NCI-H2196 treated with DMSO at 0.1 percent for 48 hours (cell line): ENCODE results near the gene ATOH8.

Experiments
- DNase-seq: peaks from one replicate; lab custom pipeline; 2025; ENCODE audit not compliant: unreplicated experiment; lab: John Stamatoyannopoulos, UW

ATOH8 gene

DNA sequence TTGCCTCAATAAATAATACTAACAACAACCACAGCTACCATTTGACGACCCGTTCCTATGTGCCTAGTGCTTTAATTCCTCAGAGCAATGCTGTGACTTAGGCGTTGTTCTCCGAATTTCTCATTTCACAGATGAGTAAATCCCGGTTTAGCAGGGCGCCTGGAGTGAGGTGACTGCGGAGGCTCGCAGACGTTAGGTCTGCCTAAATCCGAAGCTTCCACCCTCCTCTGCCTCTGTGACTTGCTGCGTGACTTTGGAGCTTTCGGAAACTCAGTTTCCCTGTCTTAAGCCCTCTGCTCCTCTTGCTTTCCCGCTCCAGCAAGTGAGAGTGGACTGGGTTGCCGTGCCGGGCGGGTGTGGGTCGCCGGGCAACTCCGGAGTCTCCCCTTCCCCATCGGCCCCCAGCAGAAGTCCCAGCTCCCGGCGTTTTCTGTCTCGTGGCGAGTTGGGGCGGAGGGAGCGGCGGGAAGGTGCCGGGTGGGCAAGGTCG lies 711 bp upstream of the ATOH8 start:
- no peak for DNase-seq

DNA sequence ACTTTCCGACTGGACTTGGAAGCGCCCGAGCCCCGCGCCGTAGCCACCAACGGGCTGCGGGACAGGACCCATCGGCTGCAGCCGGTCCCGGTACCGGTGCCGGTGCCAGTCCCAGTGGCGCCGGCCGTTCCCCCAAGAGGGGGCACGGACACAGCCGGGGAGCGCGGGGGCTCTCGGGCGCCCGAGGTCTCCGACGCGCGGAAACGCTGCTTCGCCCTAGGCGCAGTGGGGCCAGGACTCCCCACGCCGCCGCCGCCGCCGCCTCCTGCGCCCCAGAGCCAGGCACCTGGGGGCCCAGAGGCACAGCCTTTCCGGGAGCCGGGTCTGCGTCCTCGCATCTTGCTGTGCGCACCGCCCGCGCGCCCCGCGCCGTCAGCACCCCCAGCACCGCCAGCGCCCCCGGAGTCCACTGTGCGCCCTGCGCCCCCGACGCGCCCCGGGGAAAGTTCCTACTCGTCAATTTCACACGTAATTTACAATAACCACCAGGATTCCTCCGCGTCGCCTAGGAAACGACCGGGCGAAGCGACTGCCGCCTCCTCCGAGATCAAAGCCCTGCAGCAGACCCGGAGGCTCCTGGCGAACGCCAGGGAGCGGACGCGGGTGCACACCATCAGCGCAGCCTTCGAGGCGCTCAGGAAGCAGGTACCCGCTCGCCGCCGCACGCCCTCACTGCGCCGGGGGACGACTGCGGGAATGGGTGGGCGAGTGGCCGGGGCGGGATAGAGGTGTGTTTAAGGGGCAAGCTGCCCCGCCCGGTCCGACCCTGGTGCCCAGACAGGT lies 713 bp downstream of the ATOH8 start:
- DNase-seq = no peak

DNA sequence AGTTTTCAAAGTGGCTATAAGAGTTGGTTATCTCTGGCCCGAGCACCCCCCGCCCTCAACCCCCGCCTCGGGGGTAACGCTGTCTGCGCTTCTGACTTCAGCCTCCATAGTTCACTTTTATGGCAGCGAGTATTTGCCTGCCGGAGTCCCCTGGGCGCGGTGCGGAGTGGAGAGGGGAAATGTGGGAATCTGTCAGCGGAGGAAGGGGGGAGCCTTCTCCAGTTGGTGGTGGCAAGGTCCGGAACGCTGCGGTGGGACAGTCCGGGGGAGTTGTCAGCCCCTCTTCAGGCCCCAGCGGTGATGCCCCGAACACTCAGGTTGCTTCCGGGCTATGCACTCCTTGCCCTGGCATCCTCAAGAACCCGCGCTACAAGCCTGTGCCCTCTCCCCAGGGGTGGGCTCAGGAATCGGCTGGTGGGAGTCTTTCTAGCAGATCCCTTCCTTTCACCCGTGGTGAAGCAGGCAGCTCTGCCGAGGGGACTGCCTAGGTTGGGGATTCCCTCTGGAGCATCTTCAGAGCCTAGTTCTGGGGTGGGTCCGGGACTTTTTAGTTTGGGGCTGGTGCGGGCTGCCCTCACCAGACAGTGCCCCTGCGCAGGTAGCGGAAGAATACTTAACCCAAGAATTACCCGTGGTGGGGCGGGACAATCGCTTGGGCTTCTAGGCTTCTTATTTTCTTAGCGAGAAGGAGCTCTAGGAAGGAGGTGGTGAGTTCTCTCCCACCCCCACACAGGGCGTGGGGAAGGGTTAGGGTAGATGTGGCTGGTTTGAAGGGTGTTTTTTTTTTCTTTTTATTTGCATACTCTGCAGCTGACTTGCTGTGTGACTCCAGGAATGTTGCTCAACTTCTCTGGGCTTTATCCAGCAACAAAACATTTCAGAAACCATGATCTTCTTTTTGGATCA lies 1.6 kb downstream of the ATOH8 start:
- DNase-seq = no peak

DNA sequence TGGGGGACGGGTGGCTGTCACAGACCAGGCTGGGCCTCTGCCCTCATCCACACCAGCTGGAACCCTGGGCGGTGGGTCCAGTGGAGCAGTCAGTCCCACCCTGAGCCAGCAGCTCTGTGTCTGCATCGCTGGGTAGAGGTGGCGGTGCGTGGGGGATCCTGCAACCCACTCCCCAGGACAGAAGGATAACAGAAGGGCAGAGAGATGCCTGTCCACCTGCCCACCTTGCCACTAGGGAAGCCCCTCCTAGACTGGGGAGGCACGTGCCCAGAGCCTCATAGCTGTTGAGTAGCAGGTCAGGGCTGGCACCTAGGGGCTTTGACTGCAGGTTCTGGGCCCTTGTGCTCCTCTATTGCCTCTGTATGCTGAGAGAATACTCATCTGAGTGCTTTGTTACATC lies 2.4 kb downstream of the ATOH8 start:
- no peak for DNase-seq

DNA sequence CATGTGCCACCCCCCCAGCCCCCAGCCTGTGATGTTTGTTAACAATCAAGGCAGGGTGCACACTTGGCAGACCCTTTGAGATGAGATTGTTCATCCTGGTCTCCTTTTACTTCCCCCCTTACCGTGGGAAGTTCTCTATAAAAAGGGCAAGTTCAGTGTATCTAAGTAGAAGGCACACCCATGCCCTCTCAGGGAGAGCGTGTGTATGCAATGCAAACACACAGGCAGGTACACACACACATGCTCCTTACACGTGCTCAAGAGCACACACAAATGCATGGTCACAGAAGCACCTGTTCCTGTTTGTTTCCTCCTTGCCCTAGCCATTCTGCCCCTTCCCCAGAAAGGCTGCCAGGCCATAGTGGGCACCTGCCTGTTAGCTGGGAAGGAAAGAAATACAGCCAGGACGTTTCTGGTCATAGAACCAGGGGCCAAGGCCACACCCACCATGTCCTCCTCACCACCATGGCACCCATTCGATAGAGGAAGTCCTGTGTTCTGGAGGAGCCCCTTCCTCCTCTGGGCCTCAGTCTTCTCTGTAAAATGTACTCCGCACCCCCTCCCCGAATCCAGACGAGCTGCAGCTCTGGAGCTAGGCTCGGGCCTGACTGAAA lies 3.1 kb downstream of the ATOH8 start:
- DNase-seq = no peak

DNA sequence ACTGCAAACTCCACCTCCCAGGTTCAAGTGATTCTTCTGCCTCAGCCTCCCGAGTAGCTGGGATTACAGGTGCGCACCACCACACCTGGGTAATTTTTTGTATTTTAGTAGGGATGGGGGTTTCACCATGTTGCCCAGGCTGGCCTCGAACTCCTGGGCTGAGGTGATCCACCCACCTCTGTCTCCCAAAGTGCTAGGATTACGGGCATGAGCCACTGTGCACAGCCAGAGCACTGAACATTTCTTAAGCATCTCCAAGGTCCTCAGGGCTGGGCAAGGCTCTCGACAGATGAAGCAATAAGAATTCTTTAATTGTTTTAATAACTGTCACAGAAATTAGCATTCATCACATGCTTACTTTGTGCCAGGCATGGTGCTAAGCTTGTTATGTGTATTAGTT lies 4.1 kb downstream of the ATOH8 start:
- no peak for DNase-seq

DNA sequence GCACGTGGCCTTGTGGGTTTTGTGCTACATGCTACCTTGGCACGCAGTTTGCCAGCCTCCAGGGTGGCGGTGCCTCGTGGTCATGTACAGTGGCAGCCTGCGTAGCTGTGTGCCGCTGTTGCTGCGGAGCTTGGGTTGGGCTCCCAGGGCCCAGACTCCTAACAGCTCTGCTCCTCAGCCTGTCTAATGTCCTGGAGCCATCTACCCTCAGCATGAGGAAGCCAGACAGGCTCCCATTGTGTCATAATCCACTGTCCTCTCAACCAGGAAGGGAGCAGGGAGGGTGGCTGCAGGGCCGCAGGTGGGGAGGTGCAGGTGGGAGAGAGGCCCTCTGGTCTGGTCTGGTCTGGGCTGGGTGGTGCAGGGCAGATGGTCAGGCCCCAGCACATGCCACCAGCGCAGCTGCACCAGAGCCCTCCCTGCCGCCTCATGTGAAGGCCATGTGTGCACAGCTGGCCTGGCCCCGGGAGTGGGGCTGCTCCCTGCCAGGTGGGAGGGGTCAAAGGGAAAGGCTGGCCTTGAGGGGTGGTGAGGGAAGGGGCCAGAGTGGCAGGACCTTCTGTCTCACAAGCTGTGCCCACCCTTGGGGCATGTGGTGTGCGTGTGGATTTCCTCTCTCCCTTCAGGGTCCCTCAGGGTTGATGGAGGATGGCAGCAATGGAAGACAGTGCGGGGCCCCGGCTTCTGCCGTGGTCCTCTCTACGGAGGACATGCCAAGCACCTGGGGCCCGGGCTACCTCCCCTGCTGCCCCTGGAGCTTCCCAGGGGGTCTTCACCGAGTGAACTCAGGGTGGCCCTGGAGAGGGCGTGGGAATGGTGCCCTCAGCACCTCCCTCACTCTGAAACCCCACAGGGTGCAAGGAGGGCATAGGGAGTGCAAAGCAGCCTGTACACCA lies 4.8 kb downstream of the ATOH8 start:
- peak; percentile 31 for DNase-seq

DNA sequence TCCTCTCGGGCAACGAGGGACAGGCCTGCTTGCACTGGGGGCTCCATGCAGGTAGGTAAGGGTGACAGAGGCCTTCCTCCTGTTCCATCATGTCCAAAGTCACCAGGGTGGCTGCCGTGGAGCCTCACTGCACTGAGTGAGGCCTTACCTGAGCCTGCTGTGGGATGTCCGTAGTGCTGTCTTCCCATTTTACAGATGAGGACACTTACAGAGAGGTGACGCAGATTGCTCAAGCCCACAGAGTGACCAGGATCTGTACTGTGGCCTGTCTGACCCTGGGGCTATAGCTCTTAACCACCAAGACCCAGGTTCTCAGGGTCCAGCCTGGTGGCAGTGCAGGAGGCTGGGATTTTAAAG lies 5.4 kb downstream of the ATOH8 start:
- DNase-seq = no peak

DNA sequence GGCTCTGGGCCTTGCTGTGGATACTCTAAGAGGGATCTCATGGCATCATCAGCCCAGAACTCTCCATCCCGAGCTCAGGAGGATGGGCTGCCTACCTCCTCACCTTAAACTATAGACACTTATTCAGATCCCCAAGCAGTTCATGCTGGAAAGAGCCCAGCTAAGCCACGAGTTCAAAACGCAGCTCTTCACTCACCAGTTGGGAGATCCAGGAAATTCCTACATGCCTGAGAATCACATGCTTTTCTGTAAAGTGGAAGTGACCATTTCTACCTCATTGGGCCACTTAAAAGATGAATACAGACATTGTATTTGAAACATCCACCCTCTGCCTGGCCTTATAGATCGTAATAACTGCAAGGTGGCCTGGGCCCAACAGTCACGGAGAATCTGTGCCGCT lies 6.6 kb downstream of the ATOH8 start:
- DNase-seq = no peak

DNA sequence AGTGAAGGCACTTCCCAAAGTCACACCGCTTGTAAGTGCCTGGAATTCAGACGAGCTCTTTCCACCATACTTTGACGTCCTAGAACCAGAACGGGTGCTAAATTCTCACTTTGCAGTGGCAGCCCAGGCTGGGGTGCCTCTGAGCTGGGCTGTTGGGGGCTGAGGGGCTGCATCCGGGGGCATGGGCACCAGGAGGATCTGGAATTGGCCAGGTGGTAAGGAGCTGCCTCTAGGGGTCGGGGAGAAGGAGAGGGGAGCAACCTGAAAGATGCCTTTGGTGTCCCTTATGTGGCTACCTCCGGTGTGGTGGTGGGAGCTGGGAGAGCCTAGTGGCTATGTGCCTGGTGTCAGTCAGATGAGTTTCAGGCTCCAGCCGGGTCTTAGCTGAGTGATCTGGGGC lies 7.1 kb downstream of the ATOH8 start:
- DNase-seq = no peak

DNA sequence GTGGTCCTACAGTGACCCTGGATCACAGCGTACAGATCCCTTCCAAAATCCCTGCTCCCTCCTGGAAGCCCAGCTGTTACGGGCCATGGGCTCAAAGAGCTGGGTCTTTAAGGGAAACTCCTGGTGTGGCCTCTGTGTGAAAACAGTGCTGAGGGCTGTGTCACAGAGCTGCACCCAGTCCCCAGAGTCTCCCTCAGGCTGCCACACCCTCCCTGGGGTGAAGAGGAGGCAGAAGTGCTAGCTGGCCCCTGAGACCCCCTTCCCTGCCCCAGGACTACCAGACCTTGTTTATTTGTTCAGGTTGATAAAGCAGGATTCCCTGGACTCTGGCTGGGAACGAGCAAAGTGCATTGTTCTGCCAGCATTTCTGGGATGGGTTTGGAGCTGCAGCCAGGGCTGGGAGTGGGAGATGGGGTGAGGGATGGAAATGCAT lies 7.7 kb downstream of the ATOH8 start:
- DNase-seq = no peak

DNA sequence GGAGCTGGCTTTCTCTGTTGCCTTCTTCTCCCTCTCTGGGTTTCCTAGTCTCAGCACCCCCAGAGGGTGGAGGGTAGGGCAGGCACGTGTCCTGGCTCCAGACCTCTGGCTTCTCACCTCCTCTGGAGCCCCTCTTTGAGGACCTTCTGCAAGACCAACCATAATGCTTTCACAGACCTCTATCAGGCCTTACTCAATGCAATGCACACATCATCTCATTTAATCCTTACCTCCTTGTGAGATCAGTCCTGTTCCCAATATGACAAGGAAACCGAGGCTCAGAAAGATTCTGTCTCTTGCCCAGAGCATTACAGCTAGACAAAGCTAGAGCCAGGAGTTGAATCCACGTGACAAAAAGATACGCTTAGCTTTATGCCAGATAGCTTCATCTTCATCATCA lies 8.2 kb downstream of the ATOH8 start:
- DNase-seq = no peak

DNA sequence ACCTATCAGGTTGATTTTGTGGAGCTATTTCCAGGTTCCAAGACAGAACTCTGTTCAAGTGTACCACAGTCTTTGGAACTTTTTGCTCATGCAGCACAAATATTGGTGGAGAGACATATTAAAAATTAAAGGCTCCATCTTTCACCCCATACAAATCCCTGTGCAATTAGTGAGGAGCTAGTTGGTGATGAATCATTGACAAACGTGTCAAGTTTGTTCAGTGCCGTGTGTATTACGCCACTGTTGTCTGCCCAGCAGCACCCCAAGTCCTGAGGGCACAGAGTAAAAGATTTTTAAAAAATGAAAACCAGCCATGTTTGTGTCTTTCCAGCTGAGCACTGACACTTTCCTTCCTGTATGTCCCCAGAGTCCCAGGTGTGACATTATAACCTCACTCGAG lies 9.3 kb downstream of the ATOH8 start:
- no peak for DNase-seq

DNA sequence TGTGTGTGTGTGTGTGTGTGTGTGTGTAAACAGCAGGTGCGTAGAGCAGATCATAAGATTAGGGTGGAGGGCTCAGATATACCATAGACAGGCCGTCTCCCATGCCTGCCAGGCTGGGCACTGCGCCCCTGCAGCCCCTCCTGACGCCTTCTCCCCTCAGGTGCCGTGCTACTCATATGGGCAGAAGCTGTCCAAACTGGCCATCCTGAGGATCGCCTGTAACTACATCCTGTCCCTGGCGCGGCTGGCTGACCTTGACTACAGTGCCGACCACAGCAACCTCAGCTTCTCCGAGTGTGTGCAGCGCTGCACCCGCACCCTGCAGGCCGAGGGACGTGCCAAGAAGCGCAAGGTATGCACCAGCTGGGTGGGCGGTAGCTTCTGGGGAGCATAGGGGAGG lies 10.0 kb downstream of the ATOH8 start:
- no peak for DNase-seq

DNA sequence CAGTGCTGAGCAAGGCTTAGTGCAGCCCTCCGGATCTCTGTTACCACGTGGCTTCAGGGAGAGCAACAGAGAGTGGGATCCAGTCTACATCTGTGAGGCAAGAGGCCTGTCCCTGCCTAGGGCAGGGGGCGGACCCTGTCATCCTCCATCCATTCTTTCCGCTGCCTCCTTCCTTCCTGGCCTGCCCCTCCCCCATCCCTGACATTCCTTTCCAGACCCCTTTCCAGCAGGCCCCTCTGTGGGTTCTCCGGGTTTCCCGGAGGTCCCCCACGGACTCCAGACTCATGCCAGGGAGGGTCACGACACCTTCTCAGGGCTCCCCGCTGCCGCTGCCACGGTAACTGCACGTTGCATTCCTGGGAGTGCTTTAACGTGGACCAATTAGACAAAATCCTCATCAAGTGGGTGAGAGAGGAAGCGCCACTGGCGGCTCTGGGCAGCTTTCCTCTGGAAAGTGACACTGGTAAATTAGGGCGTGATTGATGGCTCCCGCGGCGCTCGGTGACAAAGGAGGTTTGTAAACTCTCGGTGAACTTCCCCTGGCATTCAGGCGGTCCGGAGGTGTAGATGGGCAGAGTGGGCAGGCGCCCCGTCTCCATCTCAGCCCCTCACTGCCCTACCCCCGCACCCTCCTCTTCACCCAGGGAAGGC lies 11.4 kb downstream of the ATOH8 start:
- no peak for DNase-seq

DNA sequence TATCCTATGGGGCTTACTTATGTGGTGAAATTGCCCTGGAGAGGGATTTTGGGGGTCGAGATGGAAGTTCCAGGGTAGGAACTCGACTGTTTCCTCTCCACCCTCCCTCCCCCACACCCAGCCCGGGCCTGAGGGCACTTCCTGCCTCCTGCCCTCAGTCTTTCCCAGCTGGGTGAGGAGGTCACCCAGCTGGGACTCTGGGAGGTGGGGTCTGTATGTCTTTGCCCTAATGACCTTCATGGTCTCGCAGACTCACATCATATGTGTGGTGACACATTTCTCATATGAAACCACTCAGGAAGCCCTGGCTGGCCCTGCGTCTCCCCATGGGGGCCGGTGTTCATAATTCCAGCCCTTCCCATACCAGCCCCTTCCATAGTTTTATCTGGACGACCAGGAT lies 12.4 kb downstream of the ATOH8 start:
- peak; percentile 3 for DNase-seq

DNA sequence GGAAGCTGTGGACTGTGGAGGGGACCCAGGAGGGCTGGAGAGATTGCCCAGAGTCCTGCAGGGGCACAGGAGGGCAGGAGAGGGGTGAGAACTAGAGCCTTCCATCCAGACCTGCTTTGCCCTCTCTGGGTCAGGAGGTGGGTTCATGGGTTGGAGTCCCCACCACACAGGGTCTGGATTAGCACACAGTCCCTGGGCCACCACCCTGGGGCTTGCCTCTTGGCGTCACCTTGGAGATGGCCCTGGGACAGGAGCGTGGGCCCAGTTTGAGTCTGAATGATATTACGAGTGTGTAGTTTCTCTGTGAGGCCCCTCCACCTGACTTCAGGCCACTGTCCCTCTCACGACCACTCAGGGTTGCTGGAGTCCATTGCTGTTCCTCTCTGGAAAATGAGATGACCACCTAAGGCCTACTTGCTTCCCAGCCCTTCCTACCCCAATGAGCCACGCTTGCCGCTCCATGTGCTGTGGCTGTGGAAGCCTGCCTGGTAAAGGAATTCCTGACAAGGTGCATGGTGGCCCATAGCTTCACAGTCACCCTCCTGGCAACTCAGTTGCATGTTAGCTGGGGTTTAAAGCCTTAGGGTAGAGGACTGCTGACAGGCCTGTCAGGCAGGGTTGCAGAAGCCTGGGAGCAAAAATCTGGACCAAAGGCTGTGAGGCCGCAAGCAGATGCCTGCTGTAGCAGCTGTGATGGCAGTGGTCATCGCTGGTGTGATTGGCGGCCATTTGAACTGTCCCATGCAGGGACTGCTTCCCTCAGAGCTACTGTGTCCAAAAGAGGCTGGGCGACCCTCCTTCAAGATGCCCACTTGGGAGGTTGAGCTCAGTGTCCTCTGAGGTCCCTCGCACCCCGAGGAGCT lies 14.2 kb downstream of the ATOH8 start:
- no peak for DNase-seq

DNA sequence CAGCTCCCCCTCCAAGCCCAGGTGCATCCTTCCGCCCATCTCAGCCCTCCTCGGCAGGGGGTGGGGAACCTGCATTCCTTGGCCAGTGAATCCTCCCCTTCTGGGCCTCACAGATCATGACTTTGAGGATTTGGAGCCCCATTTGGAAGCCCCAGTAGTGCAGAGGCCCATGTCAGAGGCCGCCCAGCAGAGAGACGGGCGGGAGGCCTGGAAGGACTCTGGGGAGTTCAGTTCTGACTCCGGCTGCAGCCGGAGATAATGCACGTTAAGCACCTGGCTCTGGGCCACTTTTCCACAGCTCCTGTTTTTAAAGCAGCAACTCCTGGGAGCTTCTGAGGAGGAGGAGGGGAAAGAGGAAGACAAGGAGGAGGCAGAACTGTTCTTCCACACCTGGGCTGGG lies 14.9 kb downstream of the ATOH8 start:
- DNase-seq = no peak

DNA sequence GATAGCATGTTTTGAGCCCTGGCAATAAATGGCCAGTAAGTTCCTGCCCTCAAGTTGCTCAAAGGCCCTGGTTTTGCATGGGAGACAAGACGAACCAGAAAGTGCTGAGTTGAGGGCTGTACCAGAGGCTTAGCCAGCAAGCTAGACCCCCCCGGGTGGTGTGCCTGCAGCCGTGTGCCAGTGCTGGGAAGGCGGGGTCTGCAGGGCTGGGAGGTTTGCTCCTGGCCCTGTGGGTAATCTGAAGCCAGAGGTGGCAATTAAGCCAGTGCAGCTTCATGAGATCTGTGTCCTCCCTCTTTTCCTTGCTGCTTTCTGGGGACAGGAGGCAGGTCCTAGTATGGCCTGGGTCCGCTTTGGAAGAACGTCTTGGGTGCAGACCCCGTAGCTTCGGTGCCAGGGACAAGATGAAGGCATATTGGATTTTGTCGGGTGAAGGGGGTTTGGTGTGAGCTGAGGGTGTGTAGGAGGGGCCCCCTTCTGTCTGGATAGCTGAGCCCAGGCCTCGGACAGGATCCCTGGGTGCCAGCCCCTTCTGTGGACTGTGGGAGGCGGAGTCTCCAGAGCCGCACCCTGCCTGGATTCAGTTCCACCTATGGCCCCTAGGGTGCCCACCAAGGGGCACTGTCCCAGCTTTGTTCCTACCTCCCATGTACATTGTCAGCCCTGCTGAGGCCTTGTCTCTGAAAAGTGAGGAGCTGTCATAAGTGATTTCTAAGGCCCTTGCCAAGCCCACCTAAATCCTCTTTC lies 15.6 kb downstream of the ATOH8 start:
- no peak for DNase-seq
